ENCODE data around the gene LRP5. TPM values are rescaled to one million over a fixed set of nuclear protein-coding genes. Genes with fewer than 3 reads are reported as not detected.

Gene LRP5
- total RNA-seq, 1 donor from 2014 or later: 9.4 TPM

GRCh38 chr11:68330700-68331337 lies 18.4 kb downstream of the LRP5 start:
- no peaks in the 10 kb centered on the region for H3K9me3 Mint-ChIP-seq
- DNase-seq (ENCODE audit: low spot score): no peak
- no peaks in the 10 kb centered on the region for H3K36me3 Mint-ChIP-seq (ENCODE audit: low read depth)
- intact Hi-C loops (cut with micrococcal nuclease): no loop called here
- no peak overlapping the region for H3K27ac Mint-ChIP-seq
- peaks cover 2% of the 10 kb centered on the region for H3K27me3 Mint-ChIP-seq (ENCODE audit: low read depth)
- no peak overlapping the region for H3K4me3 Mint-ChIP-seq (ENCODE audit: low read depth)
- peaks cover 45% of the 10 kb centered on the region for H3K4me1 Mint-ChIP-seq (ENCODE audit: low read depth)

GRCh38 chr11:68331338-68331947 lies 19.1 kb downstream of the LRP5 start:
- no peak for DNase-seq (ENCODE audit: low spot score)
- Mint-ChIP-seq H3K4me3 (ENCODE audit: low read depth) (no peak overlapping the region), H3K27ac (no peak overlapping the region), H3K4me1 (ENCODE audit: low read depth) (peaks cover 45% of the 10 kb centered on the region), H3K27me3 (ENCODE audit: low read depth) (peaks cover 2% of the 10 kb centered on the region), H3K9me3 (no peaks in the 10 kb centered on the region), H3K36me3 (ENCODE audit: low read depth) (no peaks in the 10 kb centered on the region)
- intact Hi-C loops (cut with micrococcal nuclease): no loop called here

GRCh38 chr11:68332186-68332585 lies 19.8 kb downstream of the LRP5 start:
- Mint-ChIP-seq H3K36me3 (ENCODE audit: low read depth) (no peaks in the 10 kb centered on the region), H3K4me3 (ENCODE audit: low read depth) (no peak overlapping the region), H3K27ac (no peak overlapping the region), H3K9me3 (no peaks in the 10 kb centered on the region), H3K27me3 (ENCODE audit: low read depth) (peaks cover 2% of the 10 kb centered on the region), H3K4me1 (ENCODE audit: low read depth) (peaks cover 50% of the 10 kb centered on the region)
- intact Hi-C loops (cut with micrococcal nuclease): no loop called here
- no peak for DNase-seq (ENCODE audit: low spot score)

- no peak for DNase-seq (ENCODE audit: low spot score)
- intact Hi-C loops (cut with micrococcal nuclease): no loop called here
- peaks cover 52% of the 10 kb centered on the region for H3K4me1 Mint-ChIP-seq (ENCODE audit: low read depth)
- H3K9me3 Mint-ChIP-seq: no peaks in the 10 kb centered on the region
- H3K27me3 Mint-ChIP-seq (ENCODE audit: low read depth): peaks cover 2% of the 10 kb centered on the region
- no peak overlapping the region for H3K4me3 Mint-ChIP-seq (ENCODE audit: low read depth)
- H3K36me3 Mint-ChIP-seq (ENCODE audit: low read depth): no peaks in the 10 kb centered on the region
- H3K27ac Mint-ChIP-seq: no peak overlapping the region
These were observed 20.8 kb downstream of the LRP5 start for GRCh38 chr11:68333173-68333572.

GRCh38 chr11:68334923-68335322 lies 22.5 kb downstream of the LRP5 start:
- Mint-ChIP-seq H3K27me3 (ENCODE audit: low read depth) (no peaks in the 10 kb centered on the region), H3K4me1 (ENCODE audit: low read depth) (peaks cover 50% of the 10 kb centered on the region), H3K27ac (no peak overlapping the region), H3K36me3 (ENCODE audit: low read depth) (no peaks in the 10 kb centered on the region), H3K9me3 (no peaks in the 10 kb centered on the region), H3K4me3 (ENCODE audit: low read depth) (no peak overlapping the region)
- intact Hi-C loops (cut with micrococcal nuclease): no loop called here
- no peak for DNase-seq (ENCODE audit: low spot score)

- no peaks in the 10 kb centered on the region for H3K9me3 Mint-ChIP-seq
- H3K27ac Mint-ChIP-seq: no peak overlapping the region
- H3K27me3 Mint-ChIP-seq (ENCODE audit: low read depth): no peaks in the 10 kb centered on the region
- no peak overlapping the region for H3K4me3 Mint-ChIP-seq (ENCODE audit: low read depth)
- DNase-seq (ENCODE audit: low spot score): no peak
- H3K36me3 Mint-ChIP-seq (ENCODE audit: low read depth): no peaks in the 10 kb centered on the region
- intact Hi-C loops (cut with micrococcal nuclease): no loop called here
- peaks cover 50% of the 10 kb centered on the region for H3K4me1 Mint-ChIP-seq (ENCODE audit: low read depth)
These were observed 23.3 kb downstream of the LRP5 start for GRCh38 chr11:68335683-68336082.

- no peak overlapping the region for H3K4me3 Mint-ChIP-seq (ENCODE audit: low read depth)
- intact Hi-C loops (cut with micrococcal nuclease): no loop called here
- H3K27ac Mint-ChIP-seq: no peak overlapping the region
- no peaks in the 10 kb centered on the region for H3K9me3 Mint-ChIP-seq
- no peaks in the 10 kb centered on the region for H3K27me3 Mint-ChIP-seq (ENCODE audit: low read depth)
- no peak for DNase-seq (ENCODE audit: low spot score)
- H3K4me1 Mint-ChIP-seq (ENCODE audit: low read depth): peaks cover 50% of the 10 kb centered on the region
- H3K36me3 Mint-ChIP-seq (ENCODE audit: low read depth): no peaks in the 10 kb centered on the region
These were observed 24.3 kb downstream of the LRP5 start for GRCh38 chr11:68336716-68337115.

GRCh38 chr11:68337399-68337835 lies 25.0 kb downstream of the LRP5 start:
- no peak overlapping the region for H3K27ac Mint-ChIP-seq
- H3K9me3 Mint-ChIP-seq: no peaks in the 10 kb centered on the region
- peaks cover 49% of the 10 kb centered on the region for H3K4me1 Mint-ChIP-seq (ENCODE audit: low read depth)
- no peaks in the 10 kb centered on the region for H3K36me3 Mint-ChIP-seq (ENCODE audit: low read depth)
- no peak for DNase-seq (ENCODE audit: low spot score)
- intact Hi-C loops (cut with micrococcal nuclease): no loop called here
- no peak overlapping the region for H3K4me3 Mint-ChIP-seq (ENCODE audit: low read depth)
- no peaks in the 10 kb centered on the region for H3K27me3 Mint-ChIP-seq (ENCODE audit: low read depth)

GRCh38 chr11:68338051-68338780 lies 25.8 kb downstream of the LRP5 start:
- no peaks in the 10 kb centered on the region for H3K27me3 Mint-ChIP-seq (ENCODE audit: low read depth)
- no peaks in the 10 kb centered on the region for H3K9me3 Mint-ChIP-seq
- H3K4me1 Mint-ChIP-seq (ENCODE audit: low read depth): peaks cover 42% of the 10 kb centered on the region
- intact Hi-C loops (cut with micrococcal nuclease): no loop called here
- no peak for DNase-seq (ENCODE audit: low spot score)
- H3K27ac Mint-ChIP-seq: no peak overlapping the region
- H3K36me3 Mint-ChIP-seq (ENCODE audit: low read depth): no peaks in the 10 kb centered on the region
- H3K4me3 Mint-ChIP-seq (ENCODE audit: low read depth): no peak overlapping the region

GRCh38 chr11:68340003-68340767 lies 27.8 kb downstream of the LRP5 start:
- DNase-seq (ENCODE audit: low spot score): peak; percentile 37
- intact Hi-C loops (cut with micrococcal nuclease): no loop called here
- Mint-ChIP-seq H3K36me3 (ENCODE audit: low read depth) (no peaks in the 10 kb centered on the region), H3K9me3 (no peaks in the 10 kb centered on the region), H3K4me1 (ENCODE audit: low read depth) (peaks cover 42% of the 10 kb centered on the region), H3K27ac (no peak overlapping the region), H3K27me3 (ENCODE audit: low read depth) (no peaks in the 10 kb centered on the region), H3K4me3 (ENCODE audit: low read depth) (no peak overlapping the region)

GRCh38 chr11:68340784-68341556 lies 28.6 kb downstream of the LRP5 start:
- H3K4me3 Mint-ChIP-seq (ENCODE audit: low read depth): no peak overlapping the region
- H3K27me3 Mint-ChIP-seq (ENCODE audit: low read depth): no peaks in the 10 kb centered on the region

More at GRCh38 chr11:68340784-68341556, 28.6 kb downstream of the LRP5 start:
- no peak overlapping the region for H3K27ac Mint-ChIP-seq
- no peaks in the 10 kb centered on the region for H3K9me3 Mint-ChIP-seq
- intact Hi-C loops (cut with micrococcal nuclease): no loop called here
- H3K4me1 Mint-ChIP-seq (ENCODE audit: low read depth): peaks cover 38% of the 10 kb centered on the region
- DNase-seq (ENCODE audit: low spot score): no peak
- H3K36me3 Mint-ChIP-seq (ENCODE audit: low read depth): no peaks in the 10 kb centered on the region
